HCEC 1CT (cell line): Measurements from ENCODE around the gene KSR1.
"Not testable (repeated sequence)": the region's sequence is repeated elsewhere in the genome, so short reads cannot be mapped to it uniquely, and the experiment has no call there.

ENCODE experiments used
- DNase-seq: peaks from one replicate; pipeline ENCODE4 v3.0.0-alpha.2; 2017

The KSR1 gene

GRCh38 chr17:27455914-27456680 is at the start of gene KSR1:
TSS of gene KSR1 (plus strand) at chr17:27456448. CDS start at chr17:27456644, 196 bp downstream.
- DNase-seq, result peak; percentile 47

GRCh38 chr17:27407916-27408864 is 48.1 kb upstream of the KSR1 start:
- peak; percentile 22 for DNase-seq

GRCh38 chr17:27408891-27409290 is 47.4 kb upstream of the KSR1 start:
- DNase-seq, result peak; percentile 19

GRCh38 chr17:27412158-27412557 is 44.1 kb upstream of the KSR1 start:
- not testable (repeated sequence) for DNase-seq

DNA sequence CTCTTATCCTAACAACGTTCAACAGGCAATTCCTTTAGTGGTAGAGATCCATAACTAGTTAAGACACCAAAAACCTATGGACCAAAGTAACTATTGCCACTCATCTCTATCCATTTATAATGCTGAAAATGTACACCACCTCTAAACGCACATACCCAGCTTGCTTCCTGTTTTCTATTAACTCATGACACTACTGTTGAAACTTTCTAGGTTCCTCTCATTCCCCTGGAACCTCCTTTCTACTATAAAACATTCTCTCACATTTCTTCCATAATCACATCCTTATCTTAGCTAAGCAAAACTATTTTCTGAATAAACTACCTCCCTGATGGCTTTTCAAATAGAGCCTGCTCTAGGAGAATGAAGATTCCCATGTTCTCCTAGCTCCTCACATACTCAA is 42.9 kb upstream of the KSR1 start:
- no peak for DNase-seq

DNA sequence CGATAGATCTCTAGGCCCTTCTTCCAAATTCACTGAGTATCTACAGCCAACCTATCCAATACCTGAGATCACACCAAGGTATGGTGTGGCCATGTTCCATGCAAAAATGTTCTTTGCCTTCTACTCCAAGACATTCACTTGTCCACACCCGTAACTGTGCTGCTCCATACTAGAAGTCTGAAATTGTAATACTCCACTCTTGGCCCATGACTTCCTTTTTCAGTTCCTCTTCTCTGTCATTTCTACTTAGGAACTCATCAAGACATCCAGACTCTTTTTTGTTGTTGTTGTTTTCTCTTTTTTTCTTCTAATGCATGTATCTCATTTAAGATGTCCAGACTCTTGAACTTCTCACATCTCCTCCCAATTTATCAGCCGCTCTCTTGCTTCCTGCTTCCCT is 42.5 kb upstream of the KSR1 start:
- no peak for DNase-seq

DNA sequence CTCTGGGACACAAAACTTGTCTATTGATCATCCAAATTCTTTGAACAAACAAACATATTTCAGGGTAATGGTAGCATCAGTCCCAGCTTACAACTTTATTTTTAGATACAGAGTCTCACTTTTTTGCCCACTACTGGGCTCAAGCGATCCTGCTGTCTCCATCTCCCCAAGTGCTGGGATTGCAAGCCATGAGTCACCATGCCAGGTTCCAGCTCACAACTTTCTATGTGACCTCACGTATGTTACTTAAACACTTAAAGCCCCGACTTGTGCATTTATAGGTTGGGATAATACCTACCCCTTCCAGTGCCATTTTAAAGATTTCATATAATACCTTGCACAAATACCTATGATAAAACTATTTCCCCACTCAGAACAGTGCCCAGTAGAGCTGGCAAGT is 42.0 kb upstream of the KSR1 start:
- DNase-seq, result no peak

DNA sequence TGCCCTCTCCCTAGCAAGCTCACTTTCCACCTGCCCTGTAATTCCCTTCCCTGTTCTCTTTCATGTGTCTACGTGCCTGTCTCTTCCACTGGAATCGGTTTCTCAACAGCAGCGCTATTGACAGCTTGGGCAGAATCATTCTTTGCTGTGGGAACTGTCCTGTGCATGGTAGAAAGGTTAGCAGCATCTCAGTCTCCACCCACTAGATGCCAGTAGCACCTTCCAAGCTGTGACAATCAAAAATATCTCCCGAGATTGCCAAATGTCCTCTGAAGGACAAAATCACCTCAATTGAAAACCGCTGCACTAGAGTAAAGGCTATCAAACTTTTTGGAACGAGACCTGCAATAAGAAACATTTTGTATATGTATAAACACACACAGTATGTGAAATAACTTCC is 41.6 kb upstream of the KSR1 start:
- no peak for DNase-seq

- DNase-seq, result no peak
Measured at GRCh38 chr17:27415120-27415795, 41.0 kb upstream of the KSR1 start.

DNA sequence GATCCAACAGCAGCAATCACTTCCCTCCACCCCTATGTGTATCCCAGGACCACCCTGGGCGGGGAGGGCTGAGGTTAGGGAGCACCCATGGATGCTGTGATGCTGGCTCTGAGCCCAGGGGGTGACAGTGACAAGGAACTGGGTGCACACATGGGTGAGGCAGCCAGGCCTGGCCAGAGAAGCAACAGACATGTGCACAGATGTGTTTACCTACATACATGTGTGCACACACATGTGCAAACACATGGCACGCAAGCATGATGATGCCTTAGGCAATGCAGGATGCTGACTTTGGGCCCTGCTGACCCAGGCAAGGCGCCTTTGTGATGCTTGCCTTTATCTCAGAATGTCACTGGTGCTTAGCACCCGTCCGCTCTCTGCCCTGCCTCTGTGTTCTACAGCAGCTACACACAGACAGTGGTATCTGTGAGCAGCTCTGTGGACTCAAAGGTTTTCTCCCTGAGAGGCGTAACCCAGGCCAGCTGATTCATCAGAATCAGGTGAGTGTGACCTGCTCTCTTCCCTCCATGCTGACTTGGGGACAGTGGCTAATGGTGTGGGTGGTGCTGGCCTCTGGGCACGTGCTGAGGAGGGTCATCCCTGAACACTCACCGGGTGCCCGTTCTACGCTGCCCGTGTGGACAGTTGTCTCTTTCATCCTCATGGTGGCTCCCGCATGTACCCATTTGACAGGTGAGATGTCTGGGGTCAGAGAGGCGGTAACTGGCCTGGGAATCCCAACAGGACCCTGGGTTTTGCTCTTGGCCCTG is 38.5 kb upstream of the KSR1 start:
- DNase-seq, result no peak

GRCh38 chr17:27418366-27418615 is 38.0 kb upstream of the KSR1 start:
- DNase-seq, result no peak

DNA sequence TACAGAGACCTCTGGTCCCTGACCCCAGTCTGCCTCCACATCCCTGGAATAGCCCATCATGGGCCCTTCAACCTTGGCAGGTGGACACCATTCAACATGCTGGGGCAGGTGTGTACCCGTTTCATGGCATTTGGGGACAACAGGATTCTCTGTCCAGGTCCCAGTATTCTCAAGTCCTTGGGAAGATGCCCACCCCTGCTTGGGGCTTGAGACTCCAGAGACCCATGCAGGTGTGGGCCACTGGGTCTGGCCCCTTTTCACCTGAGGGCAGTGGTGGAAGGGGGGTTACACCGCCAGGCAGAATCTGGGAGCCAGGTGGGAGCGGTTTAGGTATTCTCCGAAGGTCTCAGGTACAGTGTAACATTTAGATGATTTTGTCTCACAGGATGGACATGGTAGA is 37.1 kb upstream of the KSR1 start:
- DNase-seq, result no peak

- no peak for DNase-seq
Measured at GRCh38 chr17:27420211-27420950, 35.9 kb upstream of the KSR1 start.

DNA sequence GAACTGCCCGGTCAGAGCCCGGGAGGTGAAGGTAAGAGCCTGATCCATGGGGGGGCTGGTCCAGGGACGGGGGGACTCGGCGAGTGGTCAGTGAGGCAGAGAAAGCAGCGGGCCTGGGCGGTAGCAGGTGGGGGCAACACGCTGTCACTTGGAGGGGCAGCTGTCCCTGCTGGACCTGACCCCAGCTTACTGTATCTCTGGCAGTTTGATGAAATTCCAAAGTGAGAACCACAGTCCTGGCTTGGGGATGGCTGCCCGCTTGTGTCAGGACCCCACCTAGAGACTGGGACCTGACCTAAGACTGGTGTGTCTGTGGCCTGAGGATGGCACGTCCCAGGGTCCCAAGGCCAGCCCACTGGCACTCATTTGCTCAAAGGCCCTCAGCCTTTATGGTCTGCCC is 35.1 kb upstream of the KSR1 start:
- DNase-seq, result no peak

GRCh38 chr17:27421626-27422025 is 34.6 kb upstream of the KSR1 start:
- not testable (repeated sequence) for DNase-seq

DNA sequence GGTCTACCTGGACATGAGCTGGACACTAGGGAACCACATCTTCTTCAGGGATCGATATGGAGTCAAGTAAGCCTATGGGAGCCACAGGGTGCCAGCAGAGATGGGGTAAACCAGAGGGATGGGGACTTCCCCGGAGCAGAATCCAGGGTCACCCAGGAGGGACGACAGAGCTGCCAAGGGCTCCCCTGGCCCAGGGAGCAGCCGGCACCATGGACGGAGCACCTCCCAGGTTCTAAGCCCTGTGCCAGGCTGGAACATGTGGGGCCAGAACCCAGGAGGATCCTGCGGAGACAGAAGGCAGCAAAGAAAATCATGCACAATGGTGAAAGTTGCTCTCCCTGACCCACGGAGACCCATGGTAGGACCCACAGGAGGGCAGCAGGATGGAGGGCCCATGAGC is 33.6 kb upstream of the KSR1 start:
- no peak for DNase-seq

- no peak for DNase-seq
Measured at GRCh38 chr17:27423651-27424050, 32.6 kb upstream of the KSR1 start.

GRCh38 chr17:27424516-27424915 is 31.7 kb upstream of the KSR1 start:
- DNase-seq, result no peak

GRCh38 chr17:27424941-27425340 is 31.3 kb upstream of the KSR1 start:
- no peak for DNase-seq

DNA sequence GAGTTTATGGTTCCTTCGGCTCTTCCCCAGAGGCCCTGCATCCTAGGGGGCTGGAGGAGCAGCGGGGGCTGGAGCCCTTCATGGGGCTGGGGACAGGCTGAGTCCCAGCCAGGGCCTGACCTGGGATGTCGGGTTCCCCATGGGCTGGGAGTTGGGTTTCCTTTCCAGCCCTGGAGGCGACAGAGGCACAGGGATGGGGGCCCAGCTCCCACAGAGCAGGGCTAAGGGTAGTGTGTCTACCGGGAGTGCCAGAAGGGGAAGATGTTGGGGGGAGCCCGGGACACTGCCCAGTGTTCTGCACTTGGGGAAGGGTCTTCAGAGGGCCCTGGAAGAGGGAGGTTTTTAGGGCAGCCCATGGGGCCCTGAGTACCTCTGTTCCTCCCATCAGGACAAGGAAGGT is 30.7 kb upstream of the KSR1 start:
- not testable (repeated sequence) for DNase-seq

GRCh38 chr17:27425991-27426390 is 30.3 kb upstream of the KSR1 start:
- DNase-seq, result no peak

GRCh38 chr17:27426471-27426870 is 29.8 kb upstream of the KSR1 start:
- not testable (repeated sequence) for DNase-seq
